ENCODE data around the gene SUN3. TPM values are rescaled to one million over a fixed set of nuclear protein-coding genes. Genes with fewer than 3 reads are reported as not detected.

Gene SUN3
- total and polyA plus RNA-seq, 2 of the 8 experiments (the other 6 are each of a cell fraction or from before 2014, with no cell fraction given) = not detected

DNA sequence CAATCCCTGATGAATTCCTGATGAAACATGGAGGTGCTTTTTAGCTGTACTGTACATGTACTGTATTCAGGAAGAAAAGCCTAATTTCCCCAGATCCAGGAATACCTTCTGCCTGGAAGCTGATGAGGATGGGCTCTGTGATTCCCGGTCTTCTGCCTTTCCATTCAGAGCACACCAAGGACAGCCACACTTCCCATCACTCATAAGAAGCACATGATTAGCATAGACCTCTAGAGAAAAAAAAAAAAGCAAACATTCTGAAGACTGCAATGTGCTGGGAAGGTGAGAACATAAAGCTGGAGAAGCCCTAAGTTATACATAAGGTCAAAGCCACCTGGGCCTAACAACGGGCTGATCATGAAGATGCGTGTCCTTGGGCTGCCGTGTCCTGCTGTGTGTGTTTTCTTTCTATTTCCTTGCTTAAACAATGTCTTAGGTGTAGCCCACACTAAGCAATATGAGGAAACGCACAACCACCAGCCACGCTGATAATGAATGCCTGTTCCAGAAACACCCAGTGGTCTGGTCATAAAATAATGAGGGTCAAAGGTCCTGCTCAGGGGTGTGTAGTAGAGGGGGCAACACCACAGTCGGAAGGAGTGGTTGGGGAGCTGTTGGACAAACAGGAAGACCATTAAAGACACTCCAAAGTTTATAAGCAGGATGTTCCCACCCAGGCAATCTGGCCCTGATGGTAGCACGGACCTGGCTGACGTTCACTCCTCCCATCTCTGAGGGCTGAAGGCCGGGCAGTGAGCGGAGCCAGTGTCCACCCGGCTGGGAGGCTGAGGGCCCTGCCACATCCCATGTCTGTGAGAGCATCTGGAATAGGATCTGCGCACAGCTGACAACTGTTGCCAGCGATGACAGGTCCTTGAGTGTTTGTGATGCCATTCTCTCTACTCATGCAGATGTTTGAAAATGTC is 88.6 kb downstream of the SUN3 start:
- Histone ChIP-seq H4K8ac (ENCODE audit: extremely low read depth, insufficient read depth, low read length) (0 out of 2 replicates have a peak overlapping the region, but pooled peaks have one; percentile 7), H4K5ac (ENCODE audit: insufficient read length, low read depth, low read length) (no peak overlapping the region), H2AFZ (ENCODE audit: low read length) (no peak overlapping the region), H3K23ac (ENCODE audit: insufficient read length) (no peak overlapping the region), H2AK5ac (ENCODE audit: low read depth, low read length) (no peak overlapping the region), H3K27me3 (replicated peaks in 1 of 4; ENCODE audit: control insufficient read depth in 3 of 4, extremely low read depth in 1 of 4, insufficient read depth in 3 of 4, low read length in 3 of 4) (no peaks in the 10 kb centered on the region), H3K23me2 (ENCODE audit: low read depth, low read length) (no peaks in the 10 kb centered on the region), H3K79me2 (ENCODE audit: control insufficient read depth in 1 of 2, insufficient read depth in 2 of 2, low read length in 2 of 2) (no peaks in the 10 kb centered on the region), H3K79me1 (ENCODE audit: low read depth, low read length) (no peaks in the 10 kb centered on the region), H3K14ac (ENCODE audit: insufficient read length) (no peak overlapping the region), H3K4ac (replicated peaks; ENCODE audit: insufficient read length, low read depth, low read length) (no peak overlapping the region), H3K4me3 (ENCODE audit: extremely low read depth in 1 of 4, insufficient read depth in 2 of 4, low read depth in 3 of 4, low read length in 4 of 4) (no peak overlapping the region), H3K9ac (replicated peaks in 1 of 4; ENCODE audit: extremely low read depth in 1 of 4, low read depth in 3 of 4, low read length in 3 of 4) (no peak overlapping the region), H3K9me3 (ENCODE audit: insufficient read depth in 2 of 2, low read depth in 1 of 2, low read length in 1 of 2) (no peaks in the 10 kb centered on the region), H2BK120ac (replicated peaks; ENCODE audit: low read depth, low read length) (no peak overlapping the region), H3K27ac (ENCODE audit: low read depth, low read length) (no peak overlapping the region), H2BK12ac (ENCODE audit: low read depth, low read length) (0 out of 2 replicates have a peak overlapping the region, but pooled peaks have one; percentile 63), H3K4me1 (replicated peaks in 1 of 4; ENCODE audit: control insufficient read depth in 3 of 4, insufficient read depth in 4 of 4, low read length in 3 of 4) (peaks cover 0 to 9% (median 5%) of the 10 kb centered on the region in 4 experiments; a peak in 6 of 7 replicates), H3K18ac (ENCODE audit: extremely low read depth, low read length) (no peak overlapping the region), H3K4me2 (ENCODE audit: insufficient read depth in 1 of 2, low read depth in 2 of 2, low read length in 2 of 2) (no peak overlapping the region), H2BK5ac (ENCODE audit: low read depth, low read length) (no peak overlapping the region), H2BK20ac (ENCODE audit: low read length) (no peak overlapping the region), H4K91ac (replicated peaks; ENCODE audit: insufficient read length, low read length) (no peak overlapping the region), H4K20me1 (replicated peaks in 1 of 2; ENCODE audit: control insufficient read depth in 1 of 2, insufficient read depth in 2 of 2, low read length in 2 of 2) (no peaks in the 10 kb centered on the region), H2BK15ac (ENCODE audit: low read length) (peak overlapping the region; percentile 73; the same call in 1 of the 2 replicates), H3K36me3 (ENCODE audit: control insufficient read depth in 2 of 4, insufficient read depth in 4 of 4, low read length in 3 of 4) (no peaks in the 10 kb centered on the region), H3K56ac (replicated peaks; ENCODE audit: insufficient read length, low read depth, low read length) (no peak overlapping the region)
- CTCF ChIA-PET (ENCODE audit: partially characterized antibody) = interaction anchor here (1.1 to 5.4 kb wide), 8 partner anchors 10 to 170 kb away, joined by 3 to 34 read pairs (median 4); partner anchors contain the start of gene PKD1L1
- POLR2A ChIA-PET (ENCODE audit: partially characterized antibody) = interaction anchor here (0.6 to 0.8 kb wide), 2 partner anchors 12 to 167 kb away, joined by 3 read pairs; no protein-coding TSS in a partner anchor
- TF ChIP-seq PHF8 (conservative IDR thresholded peaks at IDR 0.05; ENCODE audit: low read depth, low read length) = no peak
- no peak for TF ChIP-seq CBX8 (IDR thresholded peaks at IDR 0.05; ENCODE audit: borderline replicate concordance, low read depth, low read length)
- DNase-seq (ENCODE audit: low read depth in 1 of 2, low spot score in 2 of 2) = no peak
- FAIRE-seq = no peak
- 84% methylated on average over 14 of the region's 14 CpGs; no CpG with 5 or more reads in 1 of the 2 experiments for WGBS, 2 experiments (ENCODE audit: extremely low coverage in 1 of 2, insufficient coverage in 1 of 2, insufficient read length in 1 of 2, insufficient replicate concordance in 2 of 2, low coverage in 1 of 2, low lambda C conversion rate in 2 of 2, missing lambda C conversion rate in 1 of 2)

Measured in H1 (cell line).